ENCODE data around the gene KCTD10. TPM values are rescaled to one million over a fixed set of nuclear protein-coding genes. Genes with fewer than 3 reads are reported as not detected.
"Not testable (repeated sequence)": the region's sequence is repeated elsewhere in the genome, so short reads cannot be mapped to it uniquely, and the experiment has no call there.

KCTD10 gene
- total RNA-seq, 1 experiment from 2014 or later, result 71.3 TPM

GRCh38 chr12:109430244-109430643 is 46.9 kb downstream of the KCTD10 start:
- H3K79me2 ChIP-seq (ENCODE audit: insufficient read depth, low read length), result no peaks in the 10 kb centered on the region
- H3K4ac ChIP-seq (ENCODE audit: low read depth, low read length), result no peak overlapping the region
- no peaks in the 10 kb centered on the region for H3K79me1 ChIP-seq (ENCODE audit: insufficient read depth, low read depth, low read length, poor library complexity, severe bottlenecking)
- no peaks in the 10 kb centered on the region; the same call in 1 of the 2 replicates for H3K27me3 Mint-ChIP-seq (ENCODE audit: low read depth)
- no peak overlapping the region for H3T11ph ChIP-seq (ENCODE audit: low read length)
- H4K5ac ChIP-seq (ENCODE audit: insufficient read length, low read depth, low read length), result no peak overlapping the region
- H2BK20ac ChIP-seq (ENCODE audit: low read depth, low read length, poor library complexity, severe bottlenecking), result no peak overlapping the region
- H3K27ac Mint-ChIP-seq, result peak overlapping the region in 1 of 3 experiments; percentile 59; a peak in 1 of 7 replicates
- H2BK5ac ChIP-seq (ENCODE audit: insufficient read length, low read length), result no peak overlapping the region
- no peak overlapping the region for H2BK120ac ChIP-seq (ENCODE audit: low read depth, low read length, poor library complexity, severe bottlenecking)
- no peaks in the 10 kb centered on the region for H3K27me3 ChIP-seq (ENCODE audit: insufficient read depth, low read length)
- H3K56ac ChIP-seq (ENCODE audit: insufficient read length, low read depth, low read length), result no peak overlapping the region
- no peak overlapping the region for H3K4me2 ChIP-seq (ENCODE audit: insufficient read depth, insufficient read length, low read length)
- no peak overlapping the region for H2BK12ac ChIP-seq (ENCODE audit: insufficient read length, low read depth, low read length)
- H3K27ac ChIP-seq (ENCODE audit: insufficient read length, low read depth, low read length), result no peak overlapping the region
- no peak overlapping the region for H3K18ac ChIP-seq (ENCODE audit: insufficient read length, low read depth, low read length)
- H3K4me1 Mint-ChIP-seq, result peaks cover 23 to 24% of the 10 kb centered on the region in 2 experiments
- H3K4me3 Mint-ChIP-seq, result no peak overlapping the region
- H3K23ac ChIP-seq (ENCODE audit: insufficient read length, low read depth, low read length), result no peak overlapping the region
- H3K36me3 Mint-ChIP-seq (ENCODE audit: insufficient read depth in 1 of 3, low read depth in 3 of 3), result no peaks in the 10 kb centered on the region
- no peaks in the 10 kb centered on the region for H3K23me2 ChIP-seq (ENCODE audit: insufficient read length, low read depth, low read length, poor library complexity, severe bottlenecking)
- no peak overlapping the region for H2BK15ac ChIP-seq (ENCODE audit: low read depth, low read length)
- no peaks in the 10 kb centered on the region; a peak in 1 of 5 replicates for H3K9me3 Mint-ChIP-seq
- TF ChIP-seq CTCF (conservative IDR thresholded peaks at IDR 0.05), result no peak
- WGBS (ENCODE audit: extremely low coverage, insufficient read length, low lambda C conversion rate), result no CpG with 5 or more reads among the region's 6 CpGs
- no peaks in the 10 kb centered on the region for H4K20me1 ChIP-seq (ENCODE audit: control insufficient read depth, insufficient read depth, insufficient read length)
- H2AK5ac ChIP-seq (ENCODE audit: insufficient read length, low read length), result no peak overlapping the region
- no peaks in the 10 kb centered on the region for H3K9me3 ChIP-seq (ENCODE audit: control insufficient read depth, low read depth, low read length)
- H4K8ac ChIP-seq (replicated peaks; ENCODE audit: insufficient read length, low read depth, low read length), result no peak overlapping the region
- H3K9ac ChIP-seq (ENCODE audit: extremely low read depth, insufficient read length, low read length), result no peak overlapping the region
- H4K91ac ChIP-seq (ENCODE audit: insufficient read length, low read depth, low read length), result no peak overlapping the region
- H3K14ac ChIP-seq (ENCODE audit: insufficient read depth, low read length), result no peak overlapping the region
- no peak overlapping the region for H2AFZ ChIP-seq (ENCODE audit: low read length)
- peaks cover 2% of the 10 kb centered on the region; the same call in 1 of the 2 replicates for H3K4me1 ChIP-seq (ENCODE audit: insufficient read depth, low read length)
- no peak for DNase-seq

GRCh38 chr12:109428804-109429203 is 48.3 kb downstream of the KCTD10 start:
- not testable (repeated sequence) for H3K23me2 ChIP-seq (ENCODE audit: insufficient read length, low read depth, low read length, poor library complexity, severe bottlenecking); H3T11ph ChIP-seq (ENCODE audit: low read length); H2AK5ac ChIP-seq (ENCODE audit: insufficient read length, low read length); H2AFZ ChIP-seq (ENCODE audit: low read length); H3K56ac ChIP-seq (ENCODE audit: insufficient read length, low read depth, low read length); H3K9ac ChIP-seq (ENCODE audit: extremely low read depth, insufficient read length, low read length); H3K79me2 ChIP-seq (ENCODE audit: insufficient read depth, low read length); H4K91ac ChIP-seq (ENCODE audit: insufficient read length, low read depth, low read length); H3K9me3 Mint-ChIP-seq; H2BK20ac ChIP-seq (ENCODE audit: low read depth, low read length, poor library complexity, severe bottlenecking); DNase-seq; H3K27ac Mint-ChIP-seq; H3K27me3 ChIP-seq (ENCODE audit: insufficient read depth, low read length); H3K4me1 ChIP-seq (ENCODE audit: insufficient read depth, low read length); H3K4me2 ChIP-seq (ENCODE audit: insufficient read depth, insufficient read length, low read length); H3K14ac ChIP-seq (ENCODE audit: insufficient read depth, low read length); H3K27me3 Mint-ChIP-seq (ENCODE audit: low read depth); H3K4ac ChIP-seq (ENCODE audit: low read depth, low read length); H3K27ac ChIP-seq (ENCODE audit: insufficient read length, low read depth, low read length); H2BK5ac ChIP-seq (ENCODE audit: insufficient read length, low read length); H3K4me3 Mint-ChIP-seq; H3K79me1 ChIP-seq (ENCODE audit: insufficient read depth, low read depth, low read length, poor library complexity, severe bottlenecking); H4K20me1 ChIP-seq (ENCODE audit: control insufficient read depth, insufficient read depth, insufficient read length); H3K9me3 ChIP-seq (ENCODE audit: control insufficient read depth, low read depth, low read length); H2BK120ac ChIP-seq (ENCODE audit: low read depth, low read length, poor library complexity, severe bottlenecking); H3K36me3 Mint-ChIP-seq (ENCODE audit: insufficient read depth in 1 of 3, low read depth in 3 of 3); H4K8ac ChIP-seq (replicated peaks; ENCODE audit: insufficient read length, low read depth, low read length); H2BK12ac ChIP-seq (ENCODE audit: insufficient read length, low read depth, low read length); H2BK15ac ChIP-seq (ENCODE audit: low read depth, low read length); H3K18ac ChIP-seq (ENCODE audit: insufficient read length, low read depth, low read length); H4K5ac ChIP-seq (ENCODE audit: insufficient read length, low read depth, low read length); H3K23ac ChIP-seq (ENCODE audit: insufficient read length, low read depth, low read length)
- peaks cover 12 to 14% of the 10 kb centered on the region in 2 experiments for H3K4me1 Mint-ChIP-seq
- WGBS (ENCODE audit: extremely low coverage, insufficient read length, low lambda C conversion rate), result no CpG with 5 or more reads among the region's 3 CpGs
